Endothelial cell of umbilical vein (primary cell): ENCODE results near the gene OTUD3.

ENCODE experiments used
- FOS ChIP-seq: IDR thresholded peaks from 2 replicates; pipeline ENCODE4 v1.6.1; 2011; ENCODE audit warnings: mild to moderate bottlenecking, low read length, moderate library complexity, borderline replicate concordance; ENCODE audit not compliant: insufficient read depth
- JUN ChIP-seq: IDR thresholded peaks from 2 replicates; pipeline ENCODE4 v1.6.1; 2011; ENCODE audit warnings: borderline replicate concordance, low read depth; ENCODE audit not compliant: insufficient read length, insufficient read depth
- POLR2A ChIP-seq: IDR thresholded peaks from 2 replicates; pipeline ENCODE4 v1.6.1; 2012; ENCODE audit warnings: low read depth, mild to moderate bottlenecking, control low read depth, low read length
- TF ChIP-seq, protein P1 (sequence below), 2 donors: IDR thresholded peaks; 1 replicate in 1 of 2; 2 replicates in 1 of 2; pipeline ENCODE4 v1.5.1; 2011; ENCODE audit warnings: low read length in 2 of 2, mild to moderate bottlenecking in 2 of 2, moderate library complexity in 2 of 2, control low read depth in 1 of 2, inconsistent platforms in 1 of 2, low read depth in 1 of 2; ENCODE audit not compliant: insufficient read depth in 1 of 2; ENCODE audit errors: extremely low read depth in 1 of 2

DNA sequence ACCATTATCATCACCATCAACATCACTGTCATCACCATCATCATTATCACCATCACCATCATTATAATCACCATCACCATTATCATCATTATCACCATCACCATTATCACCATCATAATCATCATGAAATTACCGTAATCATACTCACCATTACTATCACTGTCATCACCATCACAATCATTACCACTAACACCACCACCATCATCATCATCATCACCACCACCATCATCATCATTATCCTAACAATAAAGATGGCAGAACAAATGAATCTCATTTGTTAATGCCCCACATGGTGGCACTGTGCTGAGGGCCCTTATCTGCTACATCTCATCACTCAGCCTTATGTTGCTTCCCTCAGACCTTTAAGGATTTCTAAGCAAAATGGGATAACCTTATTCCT lies 50.7 kb downstream of the OTUD3 start:
- TF ChIP-seq, protein P1, sequence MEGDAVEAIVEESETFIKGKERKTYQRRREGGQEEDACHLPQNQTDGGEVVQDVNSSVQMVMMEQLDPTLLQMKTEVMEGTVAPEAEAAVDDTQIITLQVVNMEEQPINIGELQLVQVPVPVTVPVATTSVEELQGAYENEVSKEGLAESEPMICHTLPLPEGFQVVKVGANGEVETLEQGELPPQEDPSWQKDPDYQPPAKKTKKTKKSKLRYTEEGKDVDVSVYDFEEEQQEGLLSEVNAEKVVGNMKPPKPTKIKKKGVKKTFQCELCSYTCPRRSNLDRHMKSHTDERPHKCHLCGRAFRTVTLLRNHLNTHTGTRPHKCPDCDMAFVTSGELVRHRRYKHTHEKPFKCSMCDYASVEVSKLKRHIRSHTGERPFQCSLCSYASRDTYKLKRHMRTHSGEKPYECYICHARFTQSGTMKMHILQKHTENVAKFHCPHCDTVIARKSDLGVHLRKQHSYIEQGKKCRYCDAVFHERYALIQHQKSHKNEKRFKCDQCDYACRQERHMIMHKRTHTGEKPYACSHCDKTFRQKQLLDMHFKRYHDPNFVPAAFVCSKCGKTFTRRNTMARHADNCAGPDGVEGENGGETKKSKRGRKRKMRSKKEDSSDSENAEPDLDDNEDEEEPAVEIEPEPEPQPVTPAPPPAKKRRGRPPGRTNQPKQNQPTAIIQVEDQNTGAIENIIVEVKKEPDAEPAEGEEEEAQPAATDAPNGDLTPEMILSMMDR (IDR thresholded peaks at IDR 0.05; ENCODE audit: extremely low read depth in 1 of 2, insufficient read depth in 1 of 2, low read depth in 1 of 2, low read length in 2 of 2), result no peak
- TF ChIP-seq POLR2A (no peak), FOS (no peak), JUN (no peak)
